ENCODE results near the gene RAP1GDS1. TPM values are rescaled to one million over a fixed set of nuclear protein-coding genes. Genes with fewer than 3 reads are reported as not detected.

RAP1GDS1 gene
- total and polyA plus RNA-seq, 2 of the 4 experiments (the other 2 are of a cell fraction), result 29.0 to 85.1 TPM

DNA sequence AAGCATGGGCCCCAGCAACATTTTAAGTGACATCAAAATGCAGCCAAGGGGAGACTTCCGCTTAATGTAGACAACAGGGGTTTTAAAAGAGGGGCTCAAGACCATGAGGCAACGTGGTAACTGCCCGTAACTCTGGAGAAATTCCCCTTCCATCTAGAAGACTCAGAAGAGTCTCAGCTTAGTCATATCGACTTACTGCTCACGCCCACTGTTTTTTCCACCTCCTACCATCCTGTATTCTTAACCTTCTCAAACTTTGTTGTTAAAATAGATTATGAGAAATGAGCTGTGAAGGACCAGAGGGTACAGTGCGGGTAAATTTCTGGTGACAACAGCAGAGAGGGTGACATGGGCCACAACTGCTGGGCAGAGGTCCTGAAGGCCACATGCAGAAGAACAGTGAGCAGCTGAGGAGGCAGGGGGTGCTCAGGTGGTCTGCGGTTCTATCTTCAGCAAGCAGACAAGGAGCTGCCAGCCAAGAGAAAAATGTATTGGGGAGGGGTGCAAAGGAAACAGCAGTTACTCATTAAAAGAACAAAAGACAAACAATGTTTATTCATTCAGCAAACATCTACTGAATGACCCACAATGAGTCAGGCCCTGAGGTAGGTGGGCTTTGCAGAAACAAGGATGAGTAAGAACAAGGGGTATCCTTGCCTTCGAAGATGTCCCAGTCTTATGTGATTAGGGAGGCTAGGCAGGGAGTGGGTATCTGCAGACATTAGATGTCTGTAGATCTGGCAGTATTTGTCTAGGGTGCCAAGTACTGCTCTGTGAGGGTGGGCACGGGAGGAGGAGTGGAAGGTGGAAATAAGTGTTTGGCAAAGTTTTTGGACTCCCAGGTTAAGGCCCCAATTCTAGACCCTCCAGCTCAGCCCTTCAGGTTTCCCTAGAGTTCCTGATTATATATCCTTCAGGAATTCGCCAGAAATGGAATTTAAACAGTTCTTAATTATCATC lies 221.9 kb downstream of the RAP1GDS1 start:
- TF ChIP-seq FOS (IDR thresholded peaks at IDR 0.05; ENCODE audit: low read depth, low read length), result peak; percentile 70; the same call in 1 of the 2 replicates
- TF ChIP-seq, protein P1, sequence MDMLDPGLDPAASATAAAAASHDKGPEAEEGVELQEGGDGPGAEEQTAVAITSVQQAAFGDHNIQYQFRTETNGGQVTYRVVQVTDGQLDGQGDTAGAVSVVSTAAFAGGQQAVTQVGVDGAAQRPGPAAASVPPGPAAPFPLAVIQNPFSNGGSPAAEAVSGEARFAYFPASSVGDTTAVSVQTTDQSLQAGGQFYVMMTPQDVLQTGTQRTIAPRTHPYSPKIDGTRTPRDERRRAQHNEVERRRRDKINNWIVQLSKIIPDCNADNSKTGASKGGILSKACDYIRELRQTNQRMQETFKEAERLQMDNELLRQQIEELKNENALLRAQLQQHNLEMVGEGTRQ (IDR thresholded peaks at IDR 0.05; ENCODE audit: low read depth, low read length), result no peak
- TF ChIP-seq BHLHE40 (IDR thresholded peaks at IDR 0.05; ENCODE audit: low read depth, low read length), result no peak
- CTCF ChIA-PET, result interaction anchor here (0.6 to 1.3 kb wide), 2 partner anchors 214 to 445 kb away, joined by 3 read pairs; no protein-coding TSS in a partner anchor
- in situ Hi-C loops (cut with MboI; ENCODE audit: low sequenced_read_pairs), result no loop called here
- no peak overlapping the region for H3K4me3 ChIP-seq (ENCODE audit: insufficient read depth, low read depth, low read length)
- peak overlapping the region; percentile 81; the same call in 1 of the 2 replicates for H2BK20ac ChIP-seq (ENCODE audit: low read depth, low read length)
- WGBS, 2 experiments (ENCODE audit: extremely low coverage in 2 of 2, insufficient read length in 1 of 2), result 60% methylated on average over 3 of the region's 10 CpGs; no CpG with 5 or more reads in 1 of the 2 experiments
- intact Hi-C loops (cut with micrococcal nuclease), result no loop called here
- peak overlapping the region; percentile 89 for H2BK5ac ChIP-seq (ENCODE audit: low read depth, low read length, poor library complexity, severe bottlenecking)
- H3K27me3 ChIP-seq (ENCODE audit: control insufficient read depth, insufficient read depth, low read length), result no peaks in the 10 kb centered on the region
- peak; percentile 68 for DNase-seq
- peak overlapping the region; percentile 26 for H2AFZ ChIP-seq (replicated peaks; ENCODE audit: low read length, poor library complexity)
- peak overlapping the region; percentile 74 for H2BK120ac ChIP-seq (ENCODE audit: low read depth, low read length)
- H3K4ac ChIP-seq (ENCODE audit: low read depth, low read length), result peak overlapping the region; percentile 84
- peak overlapping the region; percentile 69; the same call in 1 of the 2 replicates for H3K18ac ChIP-seq (ENCODE audit: low read depth, low read length)
- H3K4me2 ChIP-seq (ENCODE audit: low read depth, low read length), result no peak overlapping the region; the same call in 1 of the 2 replicates
- POLR2A ChIA-PET (ENCODE audit: unreplicated experiment), result no interaction called here
- dilution Hi-C loops (cut with HindIII; ENCODE audit: low sequenced_read_pairs, unreplicated experiment), result no loop called here
- peaks cover 40 to 61% of the 10 kb centered on the region in 2 experiments for H3K79me1 ChIP-seq (ENCODE audit: low read depth in 1 of 2, low read length in 2 of 2)
- peak; percentile 14; the same call in 1 of the 2 replicates for ATAC-seq (ENCODE audit: low read depth)
- H3K23ac ChIP-seq (ENCODE audit: low read depth, low read length), result peak overlapping the region; percentile 43; the same call in 1 of the 2 replicates
- H2AK9ac ChIP-seq (replicated peaks; ENCODE audit: low read depth, low read length, poor library complexity), result peak overlapping the region; percentile 68
- 0 out of 2 replicates have a peak overlapping the region, but pooled peaks have one; percentile 43 for H3K56ac ChIP-seq (ENCODE audit: extremely low read depth, insufficient read depth, low read length)
- no peaks in the 10 kb centered on the region for H3K9me3 ChIP-seq (ENCODE audit: control insufficient read depth, insufficient read depth, low read length)
- no peaks in the 10 kb centered on the region for H4K20me1 ChIP-seq (ENCODE audit: insufficient read depth, low read length)
- peaks cover 11% of the 10 kb centered on the region for H3K36me3 ChIP-seq (ENCODE audit: control insufficient read depth, insufficient read depth, low read length)
- peak overlapping the region; percentile 42 for H3K14ac ChIP-seq (replicated peaks; ENCODE audit: low read depth, low read length)
- peaks cover 22% of the 10 kb centered on the region for H3K9me1 ChIP-seq (ENCODE audit: insufficient read depth, low read length)
- BruUV-seq (replicated peaks), result no TSS peak
- H2BK15ac ChIP-seq (ENCODE audit: low read depth, low read length), result peak overlapping the region; percentile 72; the same call in 2 of the 3 replicates
- peak overlapping the region in 1 of 2 experiments; percentile 68; a peak in 2 of 4 replicates for H4K8ac ChIP-seq (ENCODE audit: low read depth in 2 of 2, low read length in 2 of 2)
- H4K91ac ChIP-seq (ENCODE audit: insufficient read depth, low read depth, low read length), result peak overlapping the region; percentile 43
- peaks cover 13% of the 10 kb centered on the region for H3K4me1 ChIP-seq (ENCODE audit: control insufficient read depth, insufficient read depth, low read length)
- peak overlapping the region; percentile 43 for H3K27ac ChIP-seq (ENCODE audit: insufficient read depth, low read length)
- H3K9ac ChIP-seq (ENCODE audit: low read depth, low read length), result no peak overlapping the region
- H2AK5ac ChIP-seq (ENCODE audit: low read depth, low read length), result peak overlapping the region; percentile 73
- H4K5ac ChIP-seq (ENCODE audit: low read depth, low read length), result peak overlapping the region; percentile 53; the same call in 1 of the 2 replicates

All from IMR-90 (cell line).